HEK293 (cell line): ENCODE results near the gene CCP110.

Experiments used
- MZF1 ChIP-seq: fragments of 450-650 bp; formaldehyde crosslinking; IDR thresholded peaks from 2 replicates; pipeline ENCODE4 v1.5.1; 2017; ENCODE audit warnings: missing biosample characterization, missing genetic modification characterization, borderline replicate concordance
- ZNF112 ChIP-seq: fragments of 450-650 bp; formaldehyde crosslinking; IDR thresholded peaks from 2 replicates; pipeline ENCODE4 v1.5.0; 2017; ENCODE audit warnings: missing biosample characterization, missing genetic modification characterization
- ZNF174 ChIP-seq: fragments of 450-650 bp; formaldehyde crosslinking; IDR thresholded peaks from 2 replicates; pipeline ENCODE4 v1.5.0; 2017; ENCODE audit warnings: missing biosample characterization, mild to moderate bottlenecking, missing genetic modification characterization
- ZSCAN23 ChIP-seq: fragments of 450-650 bp; formaldehyde crosslinking; IDR thresholded peaks from 2 replicates; pipeline ENCODE4 v1.5.1; 2016; ENCODE audit warnings: missing biosample characterization, missing genetic modification characterization
- TF ChIP-seq, protein P1 (sequence below): fragments of 450-650 bp; formaldehyde crosslinking; IDR thresholded peaks from 2 replicates; pipeline ENCODE4 v1.5.1; 2016; ENCODE audit warnings: missing biosample characterization, missing genetic modification characterization
- TF ChIP-seq, protein P2 (sequence below): fragments of 450-650 bp; formaldehyde crosslinking; IDR thresholded peaks from 2 replicates; pipeline ENCODE4 v1.5.1; 2016; ENCODE audit warnings: missing biosample characterization, missing genetic modification characterization, borderline replicate concordance

DNA sequence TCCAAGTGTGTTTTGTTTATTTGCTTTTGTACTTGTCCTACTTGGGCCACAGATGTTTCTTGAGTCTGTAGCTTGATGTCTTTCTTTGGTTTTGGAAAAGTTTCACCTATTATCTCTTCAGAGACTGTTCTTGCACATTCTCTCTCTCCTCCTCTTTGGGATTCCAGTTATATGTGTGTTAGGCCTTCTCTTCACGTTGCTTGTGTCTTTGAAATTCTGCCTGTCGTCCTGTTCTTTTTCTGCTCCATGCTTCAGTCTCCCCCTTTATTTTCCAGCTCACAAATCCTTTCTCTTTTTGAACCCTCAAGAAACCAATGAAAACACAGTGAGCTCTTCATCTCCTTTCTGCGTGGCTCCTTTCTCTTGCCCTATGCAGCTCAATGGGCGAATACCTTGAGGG, 39.6 kb downstream of the CCP110 start:
- TF ChIP-seq ZSCAN23 (tag by site-specific recombination) (no peak), ZNF174 (no peak), ZNF112 (tag by site-specific recombination) (no peak), MZF1 (no peak)
- TF ChIP-seq, protein P1, sequence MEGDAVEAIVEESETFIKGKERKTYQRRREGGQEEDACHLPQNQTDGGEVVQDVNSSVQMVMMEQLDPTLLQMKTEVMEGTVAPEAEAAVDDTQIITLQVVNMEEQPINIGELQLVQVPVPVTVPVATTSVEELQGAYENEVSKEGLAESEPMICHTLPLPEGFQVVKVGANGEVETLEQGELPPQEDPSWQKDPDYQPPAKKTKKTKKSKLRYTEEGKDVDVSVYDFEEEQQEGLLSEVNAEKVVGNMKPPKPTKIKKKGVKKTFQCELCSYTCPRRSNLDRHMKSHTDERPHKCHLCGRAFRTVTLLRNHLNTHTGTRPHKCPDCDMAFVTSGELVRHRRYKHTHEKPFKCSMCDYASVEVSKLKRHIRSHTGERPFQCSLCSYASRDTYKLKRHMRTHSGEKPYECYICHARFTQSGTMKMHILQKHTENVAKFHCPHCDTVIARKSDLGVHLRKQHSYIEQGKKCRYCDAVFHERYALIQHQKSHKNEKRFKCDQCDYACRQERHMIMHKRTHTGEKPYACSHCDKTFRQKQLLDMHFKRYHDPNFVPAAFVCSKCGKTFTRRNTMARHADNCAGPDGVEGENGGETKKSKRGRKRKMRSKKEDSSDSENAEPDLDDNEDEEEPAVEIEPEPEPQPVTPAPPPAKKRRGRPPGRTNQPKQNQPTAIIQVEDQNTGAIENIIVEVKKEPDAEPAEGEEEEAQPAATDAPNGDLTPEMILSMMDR, result no peak
- TF ChIP-seq, protein P2, sequence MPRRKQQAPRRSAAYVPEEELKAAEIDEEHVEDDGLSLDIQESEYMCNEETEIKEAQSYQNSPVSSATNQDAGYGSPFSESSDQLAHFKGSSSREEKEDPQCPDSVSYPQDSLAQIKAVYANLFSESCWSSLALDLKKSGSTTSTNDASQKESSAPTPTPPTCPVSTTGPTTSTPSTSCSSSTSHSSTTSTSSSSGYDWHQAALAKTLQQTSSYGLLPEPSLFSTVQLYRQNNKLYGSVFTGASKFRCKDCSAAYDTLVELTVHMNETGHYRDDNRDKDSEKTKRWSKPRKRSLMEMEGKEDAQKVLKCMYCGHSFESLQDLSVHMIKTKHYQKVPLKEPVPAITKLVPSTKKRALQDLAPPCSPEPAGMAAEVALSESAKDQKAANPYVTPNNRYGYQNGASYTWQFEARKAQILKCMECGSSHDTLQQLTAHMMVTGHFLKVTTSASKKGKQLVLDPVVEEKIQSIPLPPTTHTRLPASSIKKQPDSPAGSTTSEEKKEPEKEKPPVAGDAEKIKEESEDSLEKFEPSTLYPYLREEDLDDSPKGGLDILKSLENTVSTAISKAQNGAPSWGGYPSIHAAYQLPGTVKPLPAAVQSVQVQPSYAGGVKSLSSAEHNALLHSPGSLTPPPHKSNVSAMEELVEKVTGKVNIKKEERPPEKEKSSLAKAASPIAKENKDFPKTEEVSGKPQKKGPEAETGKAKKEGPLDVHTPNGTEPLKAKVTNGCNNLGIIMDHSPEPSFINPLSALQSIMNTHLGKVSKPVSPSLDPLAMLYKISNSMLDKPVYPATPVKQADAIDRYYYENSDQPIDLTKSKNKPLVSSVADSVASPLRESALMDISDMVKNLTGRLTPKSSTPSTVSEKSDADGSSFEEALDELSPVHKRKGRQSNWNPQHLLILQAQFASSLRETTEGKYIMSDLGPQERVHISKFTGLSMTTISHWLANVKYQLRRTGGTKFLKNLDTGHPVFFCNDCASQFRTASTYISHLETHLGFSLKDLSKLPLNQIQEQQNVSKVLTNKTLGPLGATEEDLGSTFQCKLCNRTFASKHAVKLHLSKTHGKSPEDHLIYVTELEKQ (tag by site-specific recombination), result no peak
